ENCODE measurements around the gene UCMA.

Gene UCMA

GRCh38 chr10:13231808-13232207, 2.4 kb downstream of the UCMA start:
- no peak for DNase-seq

- no peak for DNase-seq
These were observed 3.0 kb downstream of the UCMA start for GRCh38 chr10:13231190-13231589.

GRCh38 chr10:13227031-13227430, 7.1 kb downstream of the UCMA start:
- no peak for DNase-seq

- no peak for DNase-seq
These were observed 8.6 kb downstream of the UCMA start for GRCh38 chr10:13225601-13226000.

- no peak for DNase-seq
These were observed 9.8 kb downstream of the UCMA start for GRCh38 chr10:13224210-13224995.

GRCh38 chr10:13223241-13223640, 10.9 kb downstream of the UCMA start:
- DNase-seq, result no peak

- no peak for DNase-seq
These were observed 11.6 kb downstream of the UCMA start for GRCh38 chr10:13222566-13222965.

- DNase-seq, result no peak
These were observed 12.0 kb downstream of the UCMA start for GRCh38 chr10:13222151-13222550.

GRCh38 chr10:13221572-13221971, 12.6 kb downstream of the UCMA start:
- no peak for DNase-seq

- peak; percentile 9 for DNase-seq
These were observed 14.2 kb downstream of the UCMA start for GRCh38 chr10:13219685-13220670.

- DNase-seq, result no peak
These were observed 15.3 kb downstream of the UCMA start for GRCh38 chr10:13218878-13219277.

- DNase-seq, result no peak
These were observed 21.0 kb downstream of the UCMA start for GRCh38 chr10:13213163-13213562.

GRCh38 chr10:13206546-13207443, 27.4 kb downstream of the UCMA start:
- DNase-seq, result peak; percentile 27

- DNase-seq, result no peak
These were observed 28.1 kb downstream of the UCMA start for GRCh38 chr10:13206091-13206490.

- DNase-seq, result peak; percentile 8
These were observed 33.0 kb downstream of the UCMA start for GRCh38 chr10:13201132-13201531.

- no peak for DNase-seq
These were observed 39.2 kb downstream of the UCMA start for GRCh38 chr10:13195016-13195415.

- DNase-seq, result no peak
These were observed 40.5 kb downstream of the UCMA start for GRCh38 chr10:13193637-13194036.

GRCh38 chr10:13191362-13191761, 42.8 kb downstream of the UCMA start:
- no peak for DNase-seq

- no peak for DNase-seq
These were observed 43.4 kb downstream of the UCMA start for GRCh38 chr10:13190816-13191215.

GRCh38 chr10:13189961-13190360, 44.2 kb downstream of the UCMA start:
- no peak for DNase-seq

- DNase-seq, result no peak
These were observed 45.6 kb downstream of the UCMA start for GRCh38 chr10:13188593-13188992.

- DNase-seq, result no peak
These were observed 47.0 kb downstream of the UCMA start for GRCh38 chr10:13187135-13187534.
